Activated CD4-positive, alpha-beta T cell treated with anti-CD3 and anti-CD28 coated beads, Interleukin-2, amount 50 U/mL, for 1 hour (primary cell): ENCODE results near the gene PIEZO1.

Experiments
- DNase-seq: peaks from one replicate; pipeline ENCODE4 v3.0.0-alpha.2; 2020

Gene PIEZO1

GRCh38 chr16:88747588-88748301 is 37.3 kb downstream of the PIEZO1 start:
- DNase-seq, result peak; percentile 41

GRCh38 chr16:88746506-88746905 is 38.5 kb downstream of the PIEZO1 start:
- no peak for DNase-seq

- no peak for DNase-seq
These were observed 40.2 kb downstream of the PIEZO1 start for GRCh38 chr16:88744577-88745521.

GRCh38 chr16:88743693-88744576 is 41.1 kb downstream of the PIEZO1 start:
- peak; percentile 76 for DNase-seq

- no peak for DNase-seq
These were observed 42.0 kb downstream of the PIEZO1 start for GRCh38 chr16:88742896-88743605.

GRCh38 chr16:88741368-88741767 is 43.7 kb downstream of the PIEZO1 start:
- DNase-seq, result no peak

GRCh38 chr16:88740727-88741055 is 44.3 kb downstream of the PIEZO1 start:
- DNase-seq, result no peak

GRCh38 chr16:88739977-88740726 is 44.9 kb downstream of the PIEZO1 start:
- no peak for DNase-seq

- no peak for DNase-seq
These were observed 45.7 kb downstream of the PIEZO1 start for GRCh38 chr16:88739139-88739976.

GRCh38 chr16:88738151-88739084 is 46.6 kb downstream of the PIEZO1 start:
- DNase-seq, result no peak

GRCh38 chr16:88737298-88738150 is 47.5 kb downstream of the PIEZO1 start:
- peak; percentile 62 for DNase-seq

- no peak for DNase-seq
These were observed 48.5 kb downstream of the PIEZO1 start for GRCh38 chr16:88736496-88736895.

GRCh38 chr16:88736088-88736487 is 48.9 kb downstream of the PIEZO1 start:
- DNase-seq, result no peak

- DNase-seq, result no peak
These were observed 49.4 kb downstream of the PIEZO1 start for GRCh38 chr16:88735616-88736015.

GRCh38 chr16:88735121-88735520 is 49.9 kb downstream of the PIEZO1 start:
- no peak for DNase-seq

GRCh38 chr16:88734361-88734728 is 50.7 kb downstream of the PIEZO1 start:
- DNase-seq, result no peak

GRCh38 chr16:88733630-88734360 is 51.2 kb downstream of the PIEZO1 start:
- DNase-seq, result no peak

- no peak for DNase-seq
These were observed 52.1 kb downstream of the PIEZO1 start for GRCh38 chr16:88732961-88733294.
